ENCODE results near the gene LYZ. TPM values are rescaled to one million over a fixed set of nuclear protein-coding genes. Genes with fewer than 3 reads are reported as not detected.

Gene LYZ
- polyA plus RNA-seq, 1 experiment = not detected

- H3K27me3 ChIP-seq (ENCODE audit: control insufficient read depth, insufficient read depth, low read length) = peaks cover 5% of the 10 kb centered on the region; the same call in 1 of the 2 replicates
- DNase-seq (ENCODE audit: low read depth) = no peak
- ChIA-PET POLR2A (no interaction called here), CTCF (no interaction called here)
- no peak overlapping the region for H3K4me3 ChIP-seq (ENCODE audit: low read depth, low read length)
- TF ChIP-seq CTCF (IDR thresholded peaks at IDR 0.05; ENCODE audit: insufficient read depth, low read depth, low read length) = no peak
- no peaks in the 10 kb centered on the region for H3K36me3 ChIP-seq (ENCODE audit: control insufficient read depth, insufficient read depth, low read length)
Measured at GRCh38 chr12:69341328-69341727, 6.9 kb upstream of the LYZ start.

- ChIA-PET POLR2A (no interaction called here), CTCF (interaction anchor here (0.5 to 0.6 kb wide), 2 partner anchors 185 to 1339 kb away, joined by 3 read pairs; no protein-coding TSS in a partner anchor)
- Histone ChIP-seq H3K4me3 (ENCODE audit: low read depth, low read length) (no peak overlapping the region), H3K36me3 (ENCODE audit: control insufficient read depth, insufficient read depth, low read length) (no peaks in the 10 kb centered on the region), H3K27me3 (ENCODE audit: control insufficient read depth, insufficient read depth, low read length) (peaks cover 5% of the 10 kb centered on the region; the same call in 1 of the 2 replicates)
- TF ChIP-seq CTCF (IDR thresholded peaks at IDR 0.05; ENCODE audit: insufficient read depth, low read depth, low read length) = no peak
- DNase-seq (ENCODE audit: low read depth) = no peak
Measured at GRCh38 chr12:69342421-69342820, 5.8 kb upstream of the LYZ start.

- H3K27me3 ChIP-seq (ENCODE audit: control insufficient read depth, insufficient read depth, low read length) = peaks cover 5% of the 10 kb centered on the region; the same call in 1 of the 2 replicates
- ChIA-PET POLR2A (no interaction called here), CTCF (no interaction called here)
- no peaks in the 10 kb centered on the region for H3K36me3 ChIP-seq (ENCODE audit: control insufficient read depth, insufficient read depth, low read length)
- no peak for DNase-seq (ENCODE audit: low read depth)
- no peak overlapping the region for H3K4me3 ChIP-seq (ENCODE audit: low read depth, low read length)
- no peak for TF ChIP-seq CTCF (IDR thresholded peaks at IDR 0.05; ENCODE audit: insufficient read depth, low read depth, low read length)
Measured at GRCh38 chr12:69343357-69343756, 4.8 kb upstream of the LYZ start.

- POLR2A ChIA-PET = no interaction called here
- Histone ChIP-seq H3K36me3 (ENCODE audit: control insufficient read depth, insufficient read depth, low read length) (no peaks in the 10 kb centered on the region), H3K27me3 (ENCODE audit: control insufficient read depth, insufficient read depth, low read length) (peaks cover 5% of the 10 kb centered on the region; the same call in 1 of the 2 replicates), H3K4me3 (ENCODE audit: low read depth, low read length) (no peak overlapping the region)
- CTCF ChIA-PET = no interaction called here
- no peak for TF ChIP-seq CTCF (IDR thresholded peaks at IDR 0.05; ENCODE audit: insufficient read depth, low read depth, low read length)
- no peak for DNase-seq (ENCODE audit: low read depth)
Measured at GRCh38 chr12:69343885-69344612, 4.1 kb upstream of the LYZ start.

- DNase-seq (ENCODE audit: low read depth) = no peak
- Histone ChIP-seq H3K4me3 (ENCODE audit: low read depth, low read length) (no peak overlapping the region), H3K36me3 (ENCODE audit: control insufficient read depth, insufficient read depth, low read length) (no peaks in the 10 kb centered on the region), H3K27me3 (ENCODE audit: control insufficient read depth, insufficient read depth, low read length) (peaks cover 5% of the 10 kb centered on the region; the same call in 1 of the 2 replicates)
- TF ChIP-seq CTCF (IDR thresholded peaks at IDR 0.05; ENCODE audit: insufficient read depth, low read depth, low read length) = no peak
- CTCF ChIA-PET = no interaction called here
- POLR2A ChIA-PET = no interaction called here
Measured at GRCh38 chr12:69345077-69345476, 3.1 kb upstream of the LYZ start.

Data from BJ (cell line).